Esophagus muscularis mucosa (tissue), 4 donors: Measurements from ENCODE around the gene BBS5. TPM values are rescaled to one million over a fixed set of nuclear protein-coding genes. Genes with fewer than 3 reads are reported as not detected.

Experiments
- DNase-seq: peaks from one replicate; pipeline ENCODE4 v3.0.0-alpha.2; 2017; ENCODE audit errors: extremely low spot score
- H3K27ac ChIP-seq, 4 donors: fragments of 200-600 bp; sonication (generic); replicated peaks in 1 of 4; 1 replicate in 3 of 4; 2 replicates in 1 of 4; pipeline ENCODE4 v1.5.1; 2016 to 2019; ENCODE audit warnings: mild to moderate bottlenecking in 1 of 4
- H3K27me3 ChIP-seq, 4 donors: fragments of 200-600 bp; sonication (generic); one replicate each; pipeline versions ENCODE4 v1.5.1 to v1.6.0; 2016 to 2019
- H3K36me3 ChIP-seq, 4 donors: fragments of 200-600 bp; sonication (generic); one replicate each; pipeline ENCODE4 v1.5.1; 2016 to 2019
- H3K4me1 ChIP-seq, 4 donors: fragments of 200-600 bp; sonication (generic); one replicate each; pipeline ENCODE4 v1.5.1; 2016 to 2019
- H3K4me3 ChIP-seq, 4 donors: fragments of 200-600 bp; sonication (generic); 1 replicate in 2 of 4; 2 replicates in 2 of 4; pipeline ENCODE4 v1.5.1; 2016 to 2019; ENCODE audit warnings: mild to moderate bottlenecking in 4 of 4, moderate library complexity in 1 of 4
- H3K9me3 ChIP-seq, 4 donors: fragments of 200-600 bp; sonication (generic); 1 replicate in 3 of 4; 2 replicates in 1 of 4; pipeline ENCODE4 v1.5.1; 2016 to 2019
- EP300 ChIP-seq: sonication (generic); formaldehyde crosslinking; IDR thresholded peaks from one replicate; pipeline ENCODE4 v1.6.1; 2017; ENCODE audit warnings: antibody characterized with exemption
- POLR2A ChIP-seq: fragments of 450-650 bp; IDR thresholded peaks from one replicate; pipeline ENCODE4 v1.6.1; 2017; ENCODE audit warnings: antibody characterized with exemption, moderate library complexity, mild to moderate bottlenecking, low read depth
- POLR2AphosphoS5 ChIP-seq, 2 donors: sonication (generic); formaldehyde crosslinking; IDR thresholded peaks; one replicate each; pipeline ENCODE4 v1.6.1; 2017; ENCODE audit warnings: antibody characterized with exemption in 2 of 2
- WGBS: methylation state at CpG from one replicate; pipeline ENCODE4 v1.1.5; 2018; 5-methylcytosine and 5-hydroxymethylcytosine counted together
- intact Hi-C: fragments of 100-400 bp; cut with DNase I; formaldehyde crosslinking; loops from one replicate; pipeline ENCODE4 v1.15.1; 2023
- total RNA-seq, 4 donors: library from RNA; depleted of rRNA; stranded (reverse); fragments of >200 nt; gene quantifications; one replicate each; pipeline versions ENCODE4 v1.1.0 to v1.2.1, GENCODE V29; 2016
- TF ChIP-seq, protein P1 (sequence below), 3 experiments: fragments of 200-600 bp in 2 of 3; fragments of 450-650 bp in 1 of 3; sonication (generic) in 2 of 3; IDR thresholded peaks; one replicate each; pipeline ENCODE4 v1.5.1; 2017 to 2019; ENCODE audit warnings: antibody characterized with exemption in 3 of 3, mild to moderate bottlenecking in 2 of 3, moderate library complexity in 1 of 3

The BBS5 gene
- total RNA-seq, 4 donors from 2014 or later: 6.6 to 11.2 (median 7.9) TPM

DNA sequence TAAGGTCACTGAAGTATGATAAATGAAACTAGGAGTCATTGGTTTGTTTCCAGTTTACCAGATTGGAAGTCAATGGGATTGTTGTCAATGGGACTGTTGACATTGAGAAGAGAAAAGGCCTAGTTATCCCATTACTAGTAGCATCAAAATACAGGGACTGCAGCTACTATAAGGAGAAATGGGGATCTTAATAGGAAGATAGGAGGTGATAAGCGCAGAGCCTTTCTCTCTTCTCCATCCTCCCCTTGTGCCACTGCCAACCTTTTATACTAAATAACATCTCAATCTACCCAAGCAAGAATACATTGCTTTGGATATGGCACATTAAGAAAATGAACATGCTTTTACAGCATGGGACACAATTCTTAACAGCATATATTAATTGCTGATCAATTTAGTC, 10.5 kb upstream of the BBS5 start:
- Histone ChIP-seq H3K4me1 (peaks cover 0 to 6% (median under 1%) of the 10 kb centered on the region in 4 donors), H3K27me3 (no peaks in the 10 kb centered on the region), H3K27ac (no peak overlapping the region), H3K4me3 (no peak overlapping the region), H3K36me3 (no peaks in the 10 kb centered on the region), H3K9me3 (no peaks in the 10 kb centered on the region)
- DNase-seq: no peak
- WGBS: 100% methylated on average over 1 of the region's 1 CpG
- TF ChIP-seq POLR2AphosphoS5 (IDR thresholded peaks at IDR 0.05): no peak
- TF ChIP-seq POLR2A: no peak
- TF ChIP-seq, protein P1, sequence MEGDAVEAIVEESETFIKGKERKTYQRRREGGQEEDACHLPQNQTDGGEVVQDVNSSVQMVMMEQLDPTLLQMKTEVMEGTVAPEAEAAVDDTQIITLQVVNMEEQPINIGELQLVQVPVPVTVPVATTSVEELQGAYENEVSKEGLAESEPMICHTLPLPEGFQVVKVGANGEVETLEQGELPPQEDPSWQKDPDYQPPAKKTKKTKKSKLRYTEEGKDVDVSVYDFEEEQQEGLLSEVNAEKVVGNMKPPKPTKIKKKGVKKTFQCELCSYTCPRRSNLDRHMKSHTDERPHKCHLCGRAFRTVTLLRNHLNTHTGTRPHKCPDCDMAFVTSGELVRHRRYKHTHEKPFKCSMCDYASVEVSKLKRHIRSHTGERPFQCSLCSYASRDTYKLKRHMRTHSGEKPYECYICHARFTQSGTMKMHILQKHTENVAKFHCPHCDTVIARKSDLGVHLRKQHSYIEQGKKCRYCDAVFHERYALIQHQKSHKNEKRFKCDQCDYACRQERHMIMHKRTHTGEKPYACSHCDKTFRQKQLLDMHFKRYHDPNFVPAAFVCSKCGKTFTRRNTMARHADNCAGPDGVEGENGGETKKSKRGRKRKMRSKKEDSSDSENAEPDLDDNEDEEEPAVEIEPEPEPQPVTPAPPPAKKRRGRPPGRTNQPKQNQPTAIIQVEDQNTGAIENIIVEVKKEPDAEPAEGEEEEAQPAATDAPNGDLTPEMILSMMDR (IDR thresholded peaks at IDR 0.05): no peak
- TF ChIP-seq EP300: no peak
- intact Hi-C loops: no loop called here

DNA sequence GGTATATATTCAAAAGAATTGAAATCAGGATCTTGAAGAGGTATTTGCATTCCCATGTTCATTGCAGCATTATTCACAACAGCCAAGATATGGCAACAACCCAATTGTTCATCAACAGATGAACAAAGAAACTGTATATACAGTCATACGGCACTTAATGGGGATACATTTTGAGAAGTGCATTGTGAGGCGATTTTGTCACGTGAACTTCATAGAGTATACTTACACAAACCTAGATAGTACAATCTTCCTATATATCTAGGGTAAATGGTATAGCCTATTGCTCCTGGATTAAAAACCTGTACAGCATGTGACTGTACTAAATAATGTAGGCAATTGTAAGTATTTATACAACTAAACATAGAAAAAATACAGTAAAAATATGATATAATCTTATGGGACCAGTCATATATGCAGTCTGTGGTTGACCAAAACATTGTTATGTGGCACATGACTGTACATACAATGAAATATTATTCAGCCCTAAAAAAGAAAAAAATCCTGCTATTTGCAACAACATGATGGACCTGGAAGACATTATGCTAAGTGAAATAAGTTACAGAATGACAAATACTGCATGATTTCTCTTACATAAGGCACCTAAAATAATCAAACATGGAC, 9.2 kb upstream of the BBS5 start:
- peaks cover 0 to under 1% (median 0%) of the 10 kb centered on the region in 4 donors for H3K4me1 ChIP-seq
- intact Hi-C loops: no loop called here
- H3K27ac ChIP-seq: no peak overlapping the region
- 65% methylated on average over 3 of the region's 3 CpGs for WGBS
- no peaks in the 10 kb centered on the region for H3K9me3 ChIP-seq
- no peaks in the 10 kb centered on the region for H3K27me3 ChIP-seq
- H3K4me3 ChIP-seq: no peak overlapping the region
- no peaks in the 10 kb centered on the region for H3K36me3 ChIP-seq
- TF ChIP-seq POLR2A: no peak
- TF ChIP-seq, protein P1 (IDR thresholded peaks at IDR 0.05): no peak
- no peak for TF ChIP-seq EP300
- TF ChIP-seq POLR2AphosphoS5 (IDR thresholded peaks at IDR 0.05): no peak
- no peak for DNase-seq

DNA sequence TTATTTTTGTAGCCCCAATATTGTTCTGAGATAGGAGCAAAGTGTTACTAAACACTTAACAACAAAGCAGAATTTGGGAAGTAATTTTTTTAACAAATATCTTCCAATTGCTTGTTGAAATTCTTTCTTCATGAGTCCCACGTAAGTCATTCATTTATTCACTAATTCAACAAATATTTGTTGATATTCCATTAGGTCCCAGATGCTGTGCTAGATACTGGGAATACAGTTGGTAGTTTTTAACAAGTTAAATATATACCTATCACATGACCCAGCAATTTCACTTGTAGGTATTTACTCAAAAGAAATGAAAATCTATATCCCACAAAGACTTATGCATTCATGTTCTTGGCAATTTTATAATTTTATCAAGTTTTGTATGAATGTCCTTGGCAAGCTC, 7.0 kb upstream of the BBS5 start:
- Histone ChIP-seq H3K27me3 (no peaks in the 10 kb centered on the region), H3K9me3 (no peaks in the 10 kb centered on the region), H3K27ac (no peak overlapping the region), H3K36me3 (no peaks in the 10 kb centered on the region), H3K4me1 (no peaks in the 10 kb centered on the region), H3K4me3 (no peak overlapping the region)
- DNase-seq: no peak
- 92% methylated on average over 1 of the region's 1 CpG for WGBS
- TF ChIP-seq EP300 (no peak), POLR2AphosphoS5 (IDR thresholded peaks at IDR 0.05) (no peak)
- TF ChIP-seq, protein P1 (IDR thresholded peaks at IDR 0.05): no peak
- intact Hi-C loops: no loop called here

DNA sequence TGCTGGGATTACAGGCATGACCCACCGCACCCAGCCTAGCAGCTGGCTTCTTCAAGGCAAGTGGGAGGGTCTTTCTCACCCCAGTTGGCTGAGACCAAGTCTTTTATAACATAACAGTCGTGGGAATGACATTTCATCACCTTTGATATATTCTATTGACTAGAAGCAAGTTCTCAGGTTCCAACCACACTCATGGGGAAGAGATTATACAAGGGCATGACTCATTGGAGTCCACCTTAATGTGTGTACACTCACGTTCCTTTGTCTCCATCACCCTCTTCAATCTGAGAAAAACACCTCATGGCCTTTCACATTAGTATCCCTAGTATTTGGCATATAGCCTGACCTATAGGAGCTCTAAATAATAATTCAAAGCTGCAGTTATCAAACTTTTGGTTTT, 2.8 kb upstream of the BBS5 start:
- 82% methylated on average over 2 of the region's 3 CpGs for WGBS
- intact Hi-C loops: no loop called here
- no peak overlapping the region for H3K27ac ChIP-seq
- no peaks in the 10 kb centered on the region for H3K36me3 ChIP-seq
- DNase-seq: no peak
- TF ChIP-seq, protein P1 (IDR thresholded peaks at IDR 0.05): no peak
- no peak for TF ChIP-seq POLR2AphosphoS5 (IDR thresholded peaks at IDR 0.05)
- H3K27me3 ChIP-seq: no peaks in the 10 kb centered on the region
- H3K4me1 ChIP-seq: peaks cover 0 to 25% (median 16%) of the 10 kb centered on the region in 4 donors
- no peaks in the 10 kb centered on the region for H3K9me3 ChIP-seq
- no peak overlapping the region for H3K4me3 ChIP-seq

DNA sequence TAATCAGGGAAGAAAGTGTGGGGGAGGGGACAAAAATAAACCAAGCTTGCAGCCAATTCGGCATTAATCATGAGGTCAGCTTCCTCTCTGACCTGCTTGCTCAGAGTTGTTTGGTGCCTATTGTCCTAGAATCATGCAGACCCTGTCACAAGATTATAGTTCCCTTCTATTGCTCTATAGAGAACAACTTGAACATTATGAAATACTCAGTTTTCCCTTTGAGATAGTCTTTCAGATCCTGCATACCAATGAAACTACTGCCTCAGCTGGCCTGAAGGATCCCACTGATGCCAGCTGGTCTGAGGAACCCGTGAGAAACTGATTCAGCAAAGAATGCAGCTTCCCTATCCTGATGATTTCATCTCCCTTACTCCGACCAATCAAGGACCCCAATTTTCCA, 955 bp upstream of the BBS5 start:
- Histone ChIP-seq H3K27me3 (no peaks in the 10 kb centered on the region), H3K4me3 (peak overlapping the region in 2 of 4 donors; percentile 67 to 81), H3K27ac (peak overlapping the region in 3 of 4 donors; percentile 78 to 85 (median 82)), H3K36me3 (peaks cover 0 to 14% (median 9%) of the 10 kb centered on the region in 4 donors), H3K9me3 (no peaks in the 10 kb centered on the region), H3K4me1 (peaks cover 0 to 29% (median 16%) of the 10 kb centered on the region in 4 donors)
- no peak for DNase-seq
- TF ChIP-seq, protein P1 (IDR thresholded peaks at IDR 0.05): no peak
- TF ChIP-seq POLR2A (no peak), POLR2AphosphoS5 (IDR thresholded peaks at IDR 0.05) (no peak), EP300 (no peak)
- intact Hi-C loops: no loop called here
- whole genome bisulfite sequencing: 64% methylated on average over 3 of the region's 3 CpGs
